Erythroblast (primary cell): ENCODE results near the gene MYCBP2.

Experiments
- GATA1 ChIP-seq: IDR thresholded peaks from 2 replicates; pipeline ENCODE4 v1.6.1; 2011; ENCODE audit warnings: low read depth, mild to moderate bottlenecking, control low read depth, low read length, moderate library complexity
- POLR2A ChIP-seq: IDR thresholded peaks from 2 replicates; pipeline ENCODE4 v1.6.1; 2011; ENCODE audit warnings: mild to moderate bottlenecking, low read length

- no peak for TF ChIP-seq POLR2A
- no peak for TF ChIP-seq GATA1
Observed at GRCh38 chr13:77250975-77251374, 75.9 kb downstream of the MYCBP2 start.
